Lower leg skin (tissue), 3 donors: ENCODE data around the gene OR2T12.
"Not testable (repeated sequence)": the region's sequence is repeated elsewhere in the genome, so short reads cannot be mapped to it uniquely, and the experiment has no call there.

Experiments used
- CTCF ChIP-seq, 3 donors: fragments of 450-650 bp; IDR thresholded peaks; one replicate each; pipeline ENCODE4 v1.5.1; 2016; ENCODE audit warnings: antibody characterized with exemption in 3 of 3, mild to moderate bottlenecking in 3 of 3, moderate library complexity in 2 of 3
- POLR2A ChIP-seq, 2 donors: fragments of 450-650 bp; IDR thresholded peaks; one replicate each; pipeline ENCODE4 v1.6.1; 2016 to 2017; ENCODE audit warnings: antibody characterized with exemption in 2 of 2, mild to moderate bottlenecking in 1 of 2, moderate library complexity in 1 of 2

- not testable (repeated sequence) for TF ChIP-seq POLR2A, CTCF (IDR thresholded peaks at IDR 0.05)
Observed at GRCh38 chr1:248273225-248273624, 30.0 kb downstream of the OR2T12 start.
